Endothelial cell of umbilical vein (primary cell): ENCODE measurements around the gene ITGA11. TPM values are rescaled to one million over a fixed set of nuclear protein-coding genes. Genes with fewer than 3 reads are reported as not detected.

Source experiments
- BruUV-seq: library from RNA; stranded (reverse); fragments of 400-500 nt; replicated peaks from 2 replicates; lab custom pipeline; 2021; lab: Mats Ljungman, UMichigan
- CTCF ChIA-PET: fragments of 300-600, 350-600 bp; sonication (Branson Sonifier 250); formaldehyde crosslinking; loops from one replicate; lab custom pipeline; 2021; ENCODE audit warnings: antibody characterized with exemption, inconsistent platforms; lab: Charles Lee
- POLR2A ChIA-PET: fragments of 300-600, 350-600 bp; sonication (Branson Sonifier 250); formaldehyde crosslinking; loops from one replicate; lab custom pipeline; 2021; ENCODE audit warnings: antibody characterized with exemption, inconsistent platforms; lab: Charles Lee
- DNase-seq: peaks from one replicate; pipeline ENCODE4 v3.0.0-alpha.2; 2011; ENCODE audit warnings: low read depth, low spot score
- FAIRE-seq: peaks from 2 replicates; lab custom pipeline; 2011; peaks lifted over from hg19 to GRCh38; lab: Jason Lieb, UNC
- H2AFZ ChIP-seq: 2 replicates; pipeline ENCODE4 v1.6.0; 2012; ENCODE audit warnings: low read depth, low read length, control low read depth, inconsistent platforms
- H3K27ac ChIP-seq: 2 replicates; pipeline ENCODE4 v1.5.1; 2011; ENCODE audit warnings: low read depth, mild to moderate bottlenecking, control low read depth, low read length, moderate library complexity; ENCODE audit not compliant: insufficient read depth
- H3K27me3 ChIP-seq, 2 experiments: 2 replicates each; pipeline versions ENCODE4 v1.6.0 to v1.6.1; 2011; ENCODE audit warnings: low read length in 2 of 2, mixed read lengths in 1 of 2; ENCODE audit not compliant: control insufficient read depth in 2 of 2, insufficient read depth in 2 of 2
- H3K36me3 ChIP-seq, 2 experiments: 2 replicates in 1 of 2; 3 replicates in 1 of 2; pipeline ENCODE4 v1.5.1; 2011; ENCODE audit warnings: low read length in 2 of 2, mild to moderate bottlenecking in 1 of 2, moderate library complexity in 1 of 2; ENCODE audit not compliant: control insufficient read depth in 2 of 2, insufficient read depth in 2 of 2; ENCODE audit errors: extremely low read depth in 1 of 2
- H3K4me1 ChIP-seq: 3 replicates; pipeline ENCODE4 v1.5.1; 2011; ENCODE audit warnings: mild to moderate bottlenecking, low read length; ENCODE audit not compliant: control insufficient read depth, insufficient read depth; ENCODE audit errors: extremely low read depth
- H3K4me2 ChIP-seq: 2 replicates; pipeline ENCODE4 v1.6.1; 2011; ENCODE audit warnings: low read length, control low read depth, mixed read lengths; ENCODE audit not compliant: insufficient read depth
- H3K4me3 ChIP-seq, 3 experiments: fragments of 200-600 bp in 1 of 3; sonication (generic), shearing (Covaris generic) in 1 of 3; replicated peaks in 1 of 3; 2 replicates each; pipeline ENCODE4 v1.5.1; 2011 to 2016; ENCODE audit warnings: control low read depth in 3 of 3, low read length in 3 of 3, mild to moderate bottlenecking in 2 of 3, inconsistent platforms in 1 of 3, low read depth in 1 of 3, moderate library complexity in 1 of 3; ENCODE audit not compliant: insufficient read depth in 1 of 3
- H3K79me2 ChIP-seq: 2 replicates; pipeline ENCODE4 v1.6.0; 2012; ENCODE audit warnings: low read length, inconsistent platforms; ENCODE audit not compliant: control insufficient read depth, insufficient read depth
- H3K9ac ChIP-seq: replicated peaks from 2 replicates; pipeline ENCODE3; 2011; ENCODE audit warnings: low read length, control low read depth; ENCODE audit not compliant: insufficient read depth; ENCODE audit errors: extremely low read depth
- H3K9me1 ChIP-seq: replicated peaks from 3 replicates; pipeline ENCODE4 v1.6.0; 2011; ENCODE audit warnings: mild to moderate bottlenecking, low read length; ENCODE audit not compliant: control insufficient read depth, insufficient read depth; ENCODE audit errors: extremely low read depth
- H3K9me3 ChIP-seq: replicated peaks from 2 replicates; pipeline ENCODE4 v1.5.1; 2012; ENCODE audit warnings: low read length, inconsistent platforms; ENCODE audit not compliant: control insufficient read depth, insufficient read depth
- H4K20me1 ChIP-seq: replicated peaks from 2 replicates; pipeline ENCODE3; 2011; ENCODE audit warnings: mild to moderate bottlenecking, low read length; ENCODE audit not compliant: control insufficient read depth, insufficient read depth; ENCODE audit errors: extremely low read depth
- EZH2 ChIP-seq: IDR thresholded peaks from 2 replicates; pipeline ENCODE4 v1.6.1; 2012; ENCODE audit warnings: borderline replicate concordance, low read depth, mild to moderate bottlenecking, moderate library complexity, low read length, inconsistent platforms; ENCODE audit not compliant: severe bottlenecking
- FOS ChIP-seq: IDR thresholded peaks from 2 replicates; pipeline ENCODE4 v1.6.1; 2011; ENCODE audit warnings: mild to moderate bottlenecking, low read length, moderate library complexity, borderline replicate concordance; ENCODE audit not compliant: insufficient read depth
- GATA2 ChIP-seq: IDR thresholded peaks from 2 replicates; pipeline ENCODE4 v1.7.0; 2011; ENCODE audit warnings: low read depth, mild to moderate bottlenecking, moderate library complexity, mixed read lengths, low read length; ENCODE audit not compliant: insufficient read length, insufficient read depth
- JUN ChIP-seq: IDR thresholded peaks from 2 replicates; pipeline ENCODE4 v1.6.1; 2011; ENCODE audit warnings: borderline replicate concordance, low read depth; ENCODE audit not compliant: insufficient read length, insufficient read depth
- MYC ChIP-seq: IDR thresholded peaks from one replicate; pipeline ENCODE4 v1.6.1; 2011; ENCODE audit warnings: mild to moderate bottlenecking, low read depth, low read length
- POLR2A ChIP-seq: IDR thresholded peaks from 2 replicates; pipeline ENCODE4 v1.6.1; 2012; ENCODE audit warnings: low read depth, mild to moderate bottlenecking, control low read depth, low read length
- POLR2AphosphoS5 ChIP-seq: IDR thresholded peaks from 2 replicates; pipeline ENCODE4 v1.6.1; 2012; ENCODE audit warnings: low read depth, mild to moderate bottlenecking, control low read depth, low read length, moderate library complexity; ENCODE audit not compliant: insufficient read depth
- dilution Hi-C: fragments of 300-500 bp; cut with MboI; formaldehyde crosslinking; loops from one replicate; pipeline ENCODE4 v1.15.0; 2019; ENCODE audit warnings: low sequenced_read_pairs; ENCODE audit not compliant: extremely low pct_ligation_motif_present
- intact Hi-C: fragments of 100-400 bp; cut with micrococcal nuclease; formaldehyde crosslinking; loops from one replicate; pipeline ENCODE4 v1.10.0; 2022
- polyA plus RNA-seq, 4 experiments: library from polyadenylated mRNA; depleted of rRNA in 3 of 4; stranded (reverse) in 3 of 4; unstranded in 1 of 4; fragments of >200 nt; gene quantifications; 2 replicates each; pipeline versions ENCODE4 v1.2.1 to v1.2.3, GENCODE V29; 2011 to 2012; ENCODE audit warnings: missing spikeins in 1 of 4
- total RNA-seq: library from RNA; stranded (reverse); gene quantifications from 2 replicates; pipeline ENCODE4 v1.2.3, GENCODE V29; 2021
- TF ChIP-seq, protein P1 (sequence below), 2 donors: IDR thresholded peaks; 1 replicate in 1 of 2; 2 replicates in 1 of 2; pipeline ENCODE4 v1.5.1; 2011; ENCODE audit warnings: low read length in 2 of 2, mild to moderate bottlenecking in 2 of 2, moderate library complexity in 2 of 2, control low read depth in 1 of 2, inconsistent platforms in 1 of 2, low read depth in 1 of 2; ENCODE audit not compliant: insufficient read depth in 1 of 2; ENCODE audit errors: extremely low read depth in 1 of 2
- TF ChIP-seq, protein P2 (sequence below): IDR thresholded peaks from 2 replicates; pipeline ENCODE4 v1.6.1; 2011; ENCODE audit not compliant: insufficient read depth, insufficient read length

Gene ITGA11
- total and polyA plus RNA-seq, 2 donors (not counting 3 experiments of a cell fraction or from before 2014, with no cell fraction given): 0.18 to 1.0 TPM

DNA sequence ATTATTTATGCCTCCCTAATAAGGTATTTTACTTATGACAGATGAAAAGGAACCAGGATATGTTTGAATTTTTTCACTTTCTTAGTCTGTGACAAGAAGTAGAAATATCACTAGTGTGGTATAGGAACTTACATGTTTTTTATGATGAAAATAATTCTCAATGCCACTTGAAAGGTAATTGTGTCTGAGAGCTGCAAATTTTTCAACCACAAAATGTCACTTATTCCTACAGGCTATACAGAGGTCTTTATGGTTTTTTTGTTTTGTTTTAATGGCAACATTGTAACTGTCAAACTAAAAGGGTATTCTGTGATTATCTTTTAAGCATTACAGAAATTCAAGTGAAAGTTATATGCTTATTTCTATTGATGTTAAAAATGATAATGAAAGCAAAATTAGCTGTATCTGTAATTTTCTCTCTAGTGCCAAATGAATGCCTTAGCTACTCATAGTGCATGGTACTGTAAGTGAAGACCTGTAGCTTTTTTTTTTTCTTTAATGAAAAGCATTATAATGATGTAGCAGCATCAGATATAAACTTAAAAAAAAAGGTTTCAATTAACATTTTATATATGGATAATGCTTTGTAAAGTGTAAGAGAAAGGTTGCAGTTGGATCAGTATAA, 139.7 kb downstream of the ITGA11 start:
- Histone ChIP-seq H3K27ac (no peak overlapping the region), H3K9ac (no peak overlapping the region), H2AFZ (no peak overlapping the region), H3K9me1 (peaks cover 2% of the 10 kb centered on the region), H3K27me3 (no peaks in the 10 kb centered on the region), H3K4me1 (no peaks in the 10 kb centered on the region), H3K36me3 (peaks cover 9 to 14% of the 10 kb centered on the region in 2 experiments), H3K4me2 (no peak overlapping the region), H3K9me3 (no peaks in the 10 kb centered on the region), H3K79me2 (peaks cover 62% of the 10 kb centered on the region), H4K20me1 (peaks cover 11% of the 10 kb centered on the region), H3K4me3 (no peak overlapping the region)
- TF ChIP-seq, protein P1, sequence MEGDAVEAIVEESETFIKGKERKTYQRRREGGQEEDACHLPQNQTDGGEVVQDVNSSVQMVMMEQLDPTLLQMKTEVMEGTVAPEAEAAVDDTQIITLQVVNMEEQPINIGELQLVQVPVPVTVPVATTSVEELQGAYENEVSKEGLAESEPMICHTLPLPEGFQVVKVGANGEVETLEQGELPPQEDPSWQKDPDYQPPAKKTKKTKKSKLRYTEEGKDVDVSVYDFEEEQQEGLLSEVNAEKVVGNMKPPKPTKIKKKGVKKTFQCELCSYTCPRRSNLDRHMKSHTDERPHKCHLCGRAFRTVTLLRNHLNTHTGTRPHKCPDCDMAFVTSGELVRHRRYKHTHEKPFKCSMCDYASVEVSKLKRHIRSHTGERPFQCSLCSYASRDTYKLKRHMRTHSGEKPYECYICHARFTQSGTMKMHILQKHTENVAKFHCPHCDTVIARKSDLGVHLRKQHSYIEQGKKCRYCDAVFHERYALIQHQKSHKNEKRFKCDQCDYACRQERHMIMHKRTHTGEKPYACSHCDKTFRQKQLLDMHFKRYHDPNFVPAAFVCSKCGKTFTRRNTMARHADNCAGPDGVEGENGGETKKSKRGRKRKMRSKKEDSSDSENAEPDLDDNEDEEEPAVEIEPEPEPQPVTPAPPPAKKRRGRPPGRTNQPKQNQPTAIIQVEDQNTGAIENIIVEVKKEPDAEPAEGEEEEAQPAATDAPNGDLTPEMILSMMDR (IDR thresholded peaks at IDR 0.05; ENCODE audit: extremely low read depth in 1 of 2, insufficient read depth in 1 of 2, low read depth in 1 of 2, low read length in 2 of 2): no peak
- TF ChIP-seq JUN: no peak
- no peak for TF ChIP-seq GATA2
- no peak for TF ChIP-seq EZH2
- no peak for TF ChIP-seq POLR2AphosphoS5
- TF ChIP-seq, protein P2, sequence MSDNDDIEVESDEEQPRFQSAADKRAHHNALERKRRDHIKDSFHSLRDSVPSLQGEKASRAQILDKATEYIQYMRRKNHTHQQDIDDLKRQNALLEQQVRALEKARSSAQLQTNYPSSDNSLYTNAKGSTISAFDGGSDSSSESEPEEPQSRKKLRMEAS: no peak
- TF ChIP-seq POLR2A: no peak
- TF ChIP-seq MYC: no peak
- no peak for TF ChIP-seq FOS
- dilution Hi-C loops: no loop called here
- no peak for FAIRE-seq
- DNase-seq: no peak
- ChIA-PET CTCF (interaction anchor here (0.7 to 2.1 kb wide), 3 partner anchors 9 to 39 kb away, joined by 4 to 10 read pairs (median 9); no protein-coding TSS in a partner anchor), POLR2A (interaction anchor here (0.5 kb wide), 1 partner anchor 76 kb away, joined by 4 read pairs; no protein-coding TSS in a partner anchor)
- intact Hi-C loops: no loop called here
- no TSS peak for BruUV-seq
